Islet of Langerhans (tissue), 1 donor: ENCODE measurements around the gene LTB.
"Not testable (repeated sequence)": the region's sequence is repeated elsewhere in the genome, so short reads cannot be mapped to it uniquely, and the experiment has no call there.

Experiments
- FAIRE-seq: peaks from one replicate; lab custom pipeline; 2011; peaks lifted over from hg19 to GRCh38; lab: Jason Lieb, UNC

LTB gene

DNA sequence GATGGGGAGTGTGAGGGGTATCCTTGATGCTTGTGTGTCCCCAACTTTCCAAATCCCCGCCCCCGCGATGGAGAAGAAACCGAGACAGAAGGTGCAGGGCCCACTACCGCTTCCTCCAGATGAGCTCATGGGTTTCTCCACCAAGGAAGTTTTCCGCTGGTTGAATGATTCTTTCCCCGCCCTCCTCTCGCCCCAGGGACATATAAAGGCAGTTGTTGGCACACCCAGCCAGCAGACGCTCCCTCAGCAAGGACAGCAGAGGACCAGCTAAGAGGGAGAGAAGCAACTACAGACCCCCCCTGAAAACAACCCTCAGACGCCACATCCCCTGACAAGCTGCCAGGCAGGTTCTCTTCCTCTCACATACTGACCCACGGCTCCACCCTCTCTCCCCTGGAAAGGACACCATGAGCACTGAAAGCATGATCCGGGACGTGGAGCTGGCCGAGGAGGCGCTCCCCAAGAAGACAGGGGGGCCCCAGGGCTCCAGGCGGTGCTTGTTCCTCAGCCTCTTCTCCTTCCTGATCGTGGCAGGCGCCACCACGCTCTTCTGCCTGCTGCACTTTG, 6.8 kb downstream of the LTB start, which contains the start of gene TNF:
Gene TNF (plus strand): TSS at position 231 of the 567 bp plus-strand sequence. CDS start 177 bp downstream, at position 408.
- FAIRE-seq: no peak

DNA sequence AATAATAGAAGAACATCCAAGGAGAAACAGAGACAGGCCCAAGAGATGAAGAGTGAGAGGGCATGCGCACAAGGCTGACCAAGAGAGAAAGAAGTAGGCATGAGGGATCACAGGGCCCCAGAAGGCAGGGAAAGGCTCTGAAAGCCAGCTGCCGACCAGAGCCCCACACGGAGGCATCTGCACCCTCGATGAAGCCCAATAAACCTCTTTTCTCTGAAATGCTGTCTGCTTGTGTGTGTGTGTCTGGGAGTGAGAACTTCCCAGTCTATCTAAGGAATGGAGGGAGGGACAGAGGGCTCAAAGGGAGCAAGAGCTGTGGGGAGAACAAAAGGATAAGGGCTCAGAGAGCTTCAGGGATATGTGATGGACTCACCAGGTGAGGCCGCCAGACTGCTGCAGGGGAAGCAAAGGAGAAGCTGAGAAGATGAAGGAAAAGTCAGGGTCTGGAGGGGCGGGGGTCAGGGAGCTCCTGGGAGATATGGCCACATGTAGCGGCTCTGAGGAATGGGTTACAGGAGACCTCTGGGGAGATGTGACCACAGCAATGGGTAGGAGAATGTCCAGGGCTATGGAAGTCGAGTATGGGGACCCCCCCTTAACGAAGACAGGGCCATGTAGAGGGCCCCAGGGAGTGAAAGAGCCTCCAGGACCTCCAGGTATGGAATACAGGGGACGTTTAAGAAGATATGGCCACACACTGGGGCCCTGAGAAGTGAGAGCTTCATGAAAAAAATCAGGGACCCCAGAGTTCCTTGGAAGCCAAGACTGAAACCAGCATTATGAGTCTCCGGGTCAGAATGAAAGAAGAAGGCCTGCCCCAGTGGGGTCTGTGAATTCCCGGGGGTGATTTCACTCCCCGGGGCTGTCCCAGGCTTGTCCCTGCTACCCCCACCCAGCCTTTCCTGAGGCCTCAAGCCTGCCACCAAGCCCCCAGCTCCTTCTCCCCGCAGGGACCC, 7.8 kb downstream of the LTB start:
- FAIRE-seq: no peak

DNA sequence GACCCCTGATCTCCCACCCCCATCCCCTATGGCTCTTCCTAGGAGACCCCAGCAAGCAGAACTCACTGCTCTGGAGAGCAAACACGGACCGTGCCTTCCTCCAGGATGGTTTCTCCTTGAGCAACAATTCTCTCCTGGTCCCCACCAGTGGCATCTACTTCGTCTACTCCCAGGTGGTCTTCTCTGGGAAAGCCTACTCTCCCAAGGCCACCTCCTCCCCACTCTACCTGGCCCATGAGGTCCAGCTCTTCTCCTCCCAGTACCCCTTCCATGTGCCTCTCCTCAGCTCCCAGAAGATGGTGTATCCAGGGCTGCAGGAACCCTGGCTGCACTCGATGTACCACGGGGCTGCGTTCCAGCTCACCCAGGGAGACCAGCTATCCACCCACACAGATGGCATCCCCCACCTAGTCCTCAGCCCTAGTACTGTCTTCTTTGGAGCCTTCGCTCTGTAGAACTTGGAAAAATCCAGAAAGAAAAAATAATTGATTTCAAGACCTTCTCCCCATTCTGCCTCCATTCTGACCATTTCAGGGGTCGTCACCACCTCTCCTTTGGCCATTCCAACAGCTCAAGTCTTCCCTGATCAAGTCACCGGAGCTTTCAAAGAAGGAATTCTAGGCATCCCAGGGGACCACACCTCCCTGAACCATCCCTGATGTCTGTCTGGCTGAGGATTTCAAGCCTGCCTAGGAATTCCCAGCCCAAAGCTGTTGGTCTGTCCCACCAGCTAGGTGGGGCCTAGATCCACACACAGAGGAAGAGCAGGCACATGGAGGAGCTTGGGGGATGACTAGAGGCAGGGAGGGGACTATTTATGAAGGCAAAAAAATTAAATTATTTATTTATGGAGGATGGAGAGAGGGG, 8.8 kb downstream of the LTB start:
- no peak for FAIRE-seq

DNA sequence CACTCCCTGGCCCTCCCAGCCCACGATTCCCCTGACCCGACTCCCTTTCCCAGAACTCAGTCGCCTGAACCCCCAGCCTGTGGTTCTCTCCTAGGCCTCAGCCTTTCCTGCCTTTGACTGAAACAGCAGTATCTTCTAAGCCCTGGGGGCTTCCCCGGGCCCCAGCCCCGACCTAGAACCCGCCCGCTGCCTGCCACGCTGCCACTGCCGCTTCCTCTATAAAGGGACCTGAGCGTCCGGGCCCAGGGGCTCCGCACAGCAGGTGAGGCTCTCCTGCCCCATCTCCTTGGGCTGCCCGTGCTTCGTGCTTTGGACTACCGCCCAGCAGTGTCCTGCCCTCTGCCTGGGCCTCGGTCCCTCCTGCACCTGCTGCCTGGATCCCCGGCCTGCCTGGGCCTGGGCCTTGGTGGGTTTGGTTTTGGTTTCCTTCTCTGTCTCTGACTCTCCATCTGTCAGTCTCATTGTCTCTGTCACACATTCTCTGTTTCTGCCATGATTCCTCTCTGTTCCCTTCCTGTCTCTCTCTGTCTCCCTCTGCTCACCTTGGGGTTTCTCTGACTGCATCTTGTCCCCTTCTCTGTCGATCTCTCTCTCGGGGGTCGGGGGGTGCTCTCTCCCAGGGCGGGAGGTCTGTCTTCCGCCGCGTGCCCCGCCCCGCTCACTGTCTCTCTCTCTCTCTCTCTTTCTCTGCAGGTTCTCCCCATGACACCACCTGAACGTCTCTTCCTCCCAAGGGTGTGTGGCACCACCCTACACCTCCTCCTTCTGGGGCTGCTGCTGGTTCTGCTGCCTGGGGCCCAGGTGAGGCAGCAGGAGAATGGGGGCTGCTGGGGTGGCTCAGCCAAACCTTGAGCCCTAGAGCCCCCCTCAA, 9.9 kb downstream of the LTB start, which contains the start of gene LTA:
Gene LTA (plus strand): TSS at position 249 of the 871 bp plus-strand sequence. CDS start 454 bp downstream, at position 703.
- FAIRE-seq: no peak

DNA sequence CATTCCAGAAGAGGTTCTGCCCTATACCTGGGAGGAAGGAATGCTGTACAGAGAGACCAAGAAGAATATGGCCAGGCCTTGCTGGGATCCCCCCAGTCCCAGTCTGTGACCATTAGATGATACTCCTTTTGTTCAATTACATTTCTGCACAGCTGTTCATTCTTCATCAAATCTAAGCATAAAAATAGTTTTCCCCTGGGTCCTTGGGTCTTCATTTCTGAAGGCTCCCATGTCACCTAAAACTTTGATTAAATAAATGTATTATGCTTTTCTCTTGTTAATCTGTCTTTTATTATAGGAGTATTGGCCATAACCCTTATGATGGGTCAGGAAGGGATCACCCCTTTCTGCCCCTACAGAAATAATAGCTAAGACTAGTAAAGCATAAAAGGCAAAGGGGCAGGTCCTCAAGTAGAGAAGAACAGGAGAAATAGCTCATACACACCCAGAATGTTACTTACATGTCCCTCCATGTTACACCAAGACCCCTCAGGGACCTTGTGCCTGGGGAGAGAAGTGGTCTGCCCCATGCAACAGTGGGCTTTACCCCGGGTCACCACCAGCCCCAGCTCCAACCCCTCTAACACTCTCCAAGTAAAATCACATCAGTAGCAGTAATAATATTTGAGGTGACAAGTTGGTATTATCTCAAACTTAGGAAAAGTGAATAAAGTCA, 12.2 kb downstream of the LTB start:
- FAIRE-seq: no peak

DNA sequence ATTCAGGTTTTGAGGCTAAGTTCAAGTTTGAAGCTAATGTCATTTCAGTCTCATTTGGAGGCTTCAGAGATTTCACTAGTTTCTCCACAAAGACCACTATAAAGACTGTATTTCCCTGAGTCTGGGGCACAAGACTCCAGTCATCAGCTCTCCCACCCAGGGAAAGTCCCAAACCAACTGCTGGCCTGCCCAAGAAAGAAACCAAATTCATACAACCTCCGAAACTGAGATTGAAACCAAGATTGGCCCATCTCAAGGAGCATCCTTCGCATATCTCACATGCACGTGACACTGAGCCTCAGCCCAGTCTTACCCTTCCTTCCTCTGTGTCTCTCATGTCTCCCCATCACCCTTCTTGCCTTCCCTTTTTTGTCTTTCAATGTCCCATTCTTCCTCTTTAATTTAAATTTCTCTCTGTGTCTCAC, 13.7 kb downstream of the LTB start:
- FAIRE-seq: no peak

DNA sequence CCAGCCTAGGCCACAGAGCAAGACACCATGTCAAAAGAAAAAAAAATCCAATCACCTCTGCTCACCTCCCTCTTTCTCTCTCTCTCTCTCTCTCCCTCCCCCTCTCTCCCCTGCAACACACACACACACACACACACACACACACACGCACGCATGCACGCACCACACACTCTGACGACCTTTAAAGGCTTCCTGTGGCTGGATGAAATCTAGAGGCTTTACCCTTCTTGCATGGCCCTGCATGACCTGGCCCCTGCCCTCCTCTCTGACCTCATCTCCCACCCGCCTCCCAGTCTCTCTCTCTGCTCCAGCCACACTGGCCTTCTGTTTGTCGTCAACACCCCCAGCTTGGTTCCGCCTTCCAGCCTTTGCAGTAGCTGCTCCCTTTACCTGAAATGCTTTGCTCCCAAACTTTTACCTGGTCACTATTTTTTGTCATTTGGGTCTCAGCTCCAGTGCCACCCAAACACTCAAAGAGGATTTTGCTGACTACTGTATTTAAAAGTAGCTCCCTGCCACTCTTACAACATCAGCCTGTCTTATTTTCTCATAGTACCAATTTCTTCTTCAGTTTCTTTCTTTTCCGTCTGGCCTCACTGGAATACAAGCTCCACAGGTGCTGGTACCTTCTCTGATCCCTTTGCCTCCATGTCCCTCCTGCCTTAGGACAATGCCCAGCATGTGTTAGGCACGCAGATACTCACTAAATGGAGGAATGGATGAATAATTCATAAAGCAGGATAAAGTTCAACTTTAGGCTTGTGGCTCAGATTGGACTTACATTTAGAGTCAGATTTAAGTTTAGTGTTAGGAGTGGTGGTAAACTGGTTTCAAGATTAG, 14.5 kb downstream of the LTB start:
- FAIRE-seq: no peak

DNA sequence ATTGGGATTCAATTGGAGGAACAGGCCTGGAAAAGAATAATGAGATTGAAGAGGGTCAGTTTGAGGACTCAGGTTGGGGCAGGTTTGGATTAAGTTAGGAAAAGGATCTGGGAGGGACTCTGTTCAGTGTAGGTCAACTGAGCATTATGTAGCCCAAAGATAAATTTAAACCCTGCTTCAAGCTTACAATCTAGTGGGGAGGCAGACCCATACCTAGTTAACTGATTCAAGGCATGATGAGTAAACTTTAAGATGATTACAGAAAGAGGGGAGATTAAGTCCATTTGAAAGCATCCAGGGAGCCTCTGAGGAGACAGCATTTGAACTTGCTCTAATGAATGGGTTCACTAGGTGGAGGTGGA, 21.5 kb downstream of the LTB start:
- FAIRE-seq: no peak

DNA sequence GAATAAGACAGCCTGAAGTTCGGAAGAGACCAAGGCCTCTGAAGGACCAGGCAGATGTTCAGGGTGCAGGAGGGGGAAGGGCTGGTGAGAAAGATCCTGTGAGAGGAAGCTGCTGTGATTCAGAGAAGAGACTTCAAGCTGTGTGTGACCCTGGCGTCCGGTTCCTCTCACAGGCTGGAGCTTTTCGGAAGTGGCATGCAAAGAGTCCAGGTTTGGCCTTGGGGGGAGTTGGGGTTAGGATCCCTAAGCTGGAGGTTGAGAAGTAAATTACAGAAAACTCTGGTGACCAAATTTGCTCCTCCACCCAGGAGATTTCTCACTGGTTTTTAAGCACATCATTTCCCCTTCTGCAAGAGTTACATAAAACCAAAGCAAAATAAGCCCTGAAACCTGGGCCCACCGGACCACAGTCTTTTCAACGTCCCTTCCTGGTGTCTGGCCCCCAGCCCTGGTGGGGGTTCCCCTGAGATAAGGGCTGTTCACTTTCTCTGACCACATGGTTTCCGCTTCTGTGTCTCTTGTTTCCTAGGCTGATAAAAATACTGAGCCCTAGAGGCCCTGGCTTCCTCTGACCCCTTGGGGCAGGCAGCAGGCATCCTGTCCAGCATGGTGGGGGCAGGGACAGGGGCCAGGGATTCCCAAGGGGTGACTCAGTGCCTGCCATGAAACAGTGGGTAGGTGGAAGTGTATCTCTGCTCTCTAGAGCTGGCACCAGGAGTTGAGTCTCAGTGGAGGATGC, 22.1 kb downstream of the LTB start:
- FAIRE-seq: no peak

DNA sequence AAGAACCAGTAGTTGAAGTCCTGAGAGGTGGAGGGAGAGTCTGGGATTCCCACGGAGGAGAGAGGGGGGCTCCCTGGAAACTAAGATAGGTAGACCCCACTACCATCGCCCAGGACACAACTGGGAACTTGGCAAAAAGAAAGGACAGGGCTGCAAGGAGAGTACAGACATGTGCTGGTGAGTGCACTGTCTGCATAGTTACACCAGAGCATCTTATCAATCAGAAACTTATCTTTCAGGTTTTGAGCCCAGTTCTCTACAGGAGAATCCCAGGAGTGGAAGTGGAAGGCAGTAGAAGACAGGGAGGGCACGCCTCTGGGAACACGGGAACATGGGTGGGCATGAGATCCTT, 22.6 kb downstream of the LTB start:
- FAIRE-seq: no peak

DNA sequence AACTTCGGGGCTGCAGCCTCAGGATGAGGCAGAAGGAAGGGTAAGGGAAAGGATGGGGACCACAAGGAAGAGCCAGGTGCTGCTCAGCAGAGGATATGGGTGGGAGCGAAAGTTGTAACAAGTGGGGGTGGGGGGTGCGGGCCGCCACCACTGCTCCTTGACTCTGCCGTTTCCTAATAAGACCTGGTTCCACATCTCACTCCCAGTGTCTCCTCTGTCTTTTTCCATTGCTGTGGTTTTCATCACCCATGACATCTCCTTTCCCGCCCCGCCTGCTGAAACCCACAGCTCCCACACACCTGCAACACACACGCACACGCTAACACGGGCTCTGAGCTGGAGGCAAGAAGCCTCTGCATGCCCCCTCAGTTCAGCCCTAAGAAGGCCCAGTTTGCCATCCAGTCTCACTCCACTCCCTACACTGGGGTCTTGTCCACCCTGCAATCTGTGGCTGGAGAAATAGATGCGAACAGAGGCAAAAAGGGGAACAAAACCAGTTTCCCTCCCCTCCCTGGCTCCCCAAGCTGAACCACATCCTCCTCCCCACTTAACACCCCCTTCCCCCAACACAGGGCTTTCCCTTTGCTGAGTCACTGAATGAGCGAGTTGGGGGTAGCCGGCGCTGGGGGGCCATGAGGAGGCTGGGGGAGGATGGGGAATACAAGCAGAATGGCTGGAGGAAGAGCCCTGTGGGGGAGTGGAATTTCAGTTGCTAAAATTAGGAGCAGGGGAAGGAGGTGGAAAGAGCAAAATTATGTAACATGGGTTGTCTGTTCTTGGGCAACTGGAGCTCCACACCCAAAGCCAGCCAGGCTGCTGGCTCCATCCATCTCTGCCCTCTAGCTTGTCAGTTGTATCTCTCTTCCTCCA, 23.4 kb downstream of the LTB start:
- no peak for FAIRE-seq

DNA sequence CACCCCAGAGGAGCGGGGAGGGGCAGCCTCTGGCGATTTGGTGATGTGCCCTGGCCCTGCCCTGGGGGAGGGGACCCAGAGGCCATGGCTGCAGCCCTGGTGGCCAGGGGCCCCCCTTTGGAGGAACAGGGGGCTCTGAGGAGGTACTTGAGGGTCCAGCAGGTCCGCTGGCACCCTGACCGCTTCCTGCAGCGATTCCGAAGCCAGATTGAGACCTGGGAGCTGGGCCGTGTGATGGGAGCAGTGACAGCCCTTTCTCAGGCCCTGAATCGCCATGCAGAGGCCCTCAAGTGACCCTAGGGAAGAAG, 24.0 kb downstream of the LTB start:
- FAIRE-seq: no peak

DNA sequence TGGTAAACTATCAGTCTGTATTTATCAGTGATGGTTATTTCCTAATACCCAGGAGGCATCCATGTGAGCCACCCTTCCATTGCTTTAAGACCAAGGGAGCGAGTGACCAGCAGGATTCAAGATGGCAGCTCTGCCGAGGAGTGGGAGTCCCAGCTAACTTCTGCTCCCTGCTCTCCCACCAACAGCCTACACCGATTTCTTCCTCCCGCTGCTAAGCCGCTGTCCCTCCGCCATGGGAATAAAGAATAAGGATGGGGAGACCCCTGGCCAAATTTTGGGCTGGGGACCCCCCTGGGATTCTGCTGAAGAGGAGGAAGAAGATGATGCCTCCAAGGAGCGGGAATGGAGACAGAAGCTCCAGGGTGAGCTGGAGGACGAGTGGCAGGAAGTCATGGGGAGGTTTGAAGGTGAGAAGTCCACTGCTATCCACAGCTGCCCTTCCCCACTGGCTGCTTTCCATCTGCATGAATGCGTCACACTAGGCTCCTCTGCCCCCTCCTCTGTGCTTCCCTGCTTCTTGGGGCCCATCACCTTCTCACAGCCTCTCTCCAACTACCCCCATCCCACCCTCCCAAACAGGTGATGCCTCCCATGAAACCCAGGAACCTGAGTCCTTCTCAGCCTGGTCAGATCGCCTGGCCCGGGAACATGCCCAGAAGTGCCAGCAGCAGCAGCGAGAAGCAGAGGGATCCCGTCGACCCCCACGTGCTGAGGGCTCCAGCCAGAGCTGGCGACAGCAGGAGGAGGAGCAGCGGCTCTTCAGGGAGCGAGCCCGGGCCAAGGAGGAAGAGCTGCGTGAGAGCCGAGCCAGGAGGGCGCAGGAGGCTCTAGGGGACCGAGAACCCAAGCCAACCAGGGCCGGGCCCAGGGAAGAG, 24.5 kb downstream of the LTB start:
- no peak for FAIRE-seq

DNA sequence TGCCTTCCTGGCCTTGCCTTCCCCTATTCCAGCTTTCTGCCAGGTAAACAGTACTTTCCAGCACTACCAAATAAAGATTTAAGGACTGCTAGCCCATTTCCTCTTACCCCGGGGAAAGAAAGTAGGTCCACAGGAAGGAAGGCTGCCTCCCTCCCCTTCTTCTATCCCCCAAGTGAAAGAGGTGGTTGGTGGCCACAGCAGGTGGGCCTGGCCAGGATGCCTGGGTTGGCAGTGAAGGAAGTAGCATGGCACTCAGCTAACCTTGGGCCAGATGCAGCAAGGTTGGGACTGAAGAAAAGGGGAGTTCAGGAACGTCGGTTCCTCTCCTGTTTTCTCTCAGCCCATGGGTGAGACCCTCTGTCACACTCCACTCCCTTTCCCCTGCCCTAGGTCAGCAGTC, 25.9 kb downstream of the LTB start:
- FAIRE-seq: no peak

DNA sequence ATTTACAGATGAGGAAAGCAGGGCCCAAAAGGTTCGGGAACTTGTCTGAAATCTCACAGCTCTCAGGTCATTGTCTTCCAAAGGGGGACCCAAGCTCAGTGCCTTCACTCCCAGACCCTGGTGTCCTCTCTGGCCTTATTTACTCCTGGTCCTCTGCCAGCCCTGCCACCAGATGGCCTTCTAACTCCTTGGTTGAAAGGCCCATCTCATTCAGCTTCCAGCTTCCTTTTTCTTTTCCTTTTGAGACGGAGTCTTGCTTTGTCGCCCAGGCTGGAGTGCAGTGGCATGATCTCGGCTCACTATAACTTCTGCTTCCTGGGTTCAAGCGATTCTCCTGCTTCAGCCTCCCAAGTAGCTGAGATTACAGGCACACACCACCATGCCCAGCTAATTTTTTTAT, 30.9 kb downstream of the LTB start:
- not testable (repeated sequence) for FAIRE-seq

DNA sequence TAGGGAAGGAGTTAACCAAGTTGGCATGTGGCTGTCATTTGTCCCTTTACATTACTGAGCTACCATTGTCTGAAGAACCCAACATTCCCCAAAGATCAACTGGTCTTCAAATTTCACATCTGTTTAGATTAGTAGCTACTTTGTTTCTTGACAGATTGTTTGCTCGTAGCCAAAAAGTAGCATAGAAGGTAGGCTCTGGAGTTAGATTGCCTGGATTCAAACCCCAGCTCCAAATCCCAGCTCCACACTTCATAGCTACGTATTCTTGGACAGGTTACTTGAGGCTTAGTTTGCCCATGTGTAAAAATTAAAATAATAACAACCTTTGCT, 33.7 kb downstream of the LTB start:
- FAIRE-seq: no peak

DNA sequence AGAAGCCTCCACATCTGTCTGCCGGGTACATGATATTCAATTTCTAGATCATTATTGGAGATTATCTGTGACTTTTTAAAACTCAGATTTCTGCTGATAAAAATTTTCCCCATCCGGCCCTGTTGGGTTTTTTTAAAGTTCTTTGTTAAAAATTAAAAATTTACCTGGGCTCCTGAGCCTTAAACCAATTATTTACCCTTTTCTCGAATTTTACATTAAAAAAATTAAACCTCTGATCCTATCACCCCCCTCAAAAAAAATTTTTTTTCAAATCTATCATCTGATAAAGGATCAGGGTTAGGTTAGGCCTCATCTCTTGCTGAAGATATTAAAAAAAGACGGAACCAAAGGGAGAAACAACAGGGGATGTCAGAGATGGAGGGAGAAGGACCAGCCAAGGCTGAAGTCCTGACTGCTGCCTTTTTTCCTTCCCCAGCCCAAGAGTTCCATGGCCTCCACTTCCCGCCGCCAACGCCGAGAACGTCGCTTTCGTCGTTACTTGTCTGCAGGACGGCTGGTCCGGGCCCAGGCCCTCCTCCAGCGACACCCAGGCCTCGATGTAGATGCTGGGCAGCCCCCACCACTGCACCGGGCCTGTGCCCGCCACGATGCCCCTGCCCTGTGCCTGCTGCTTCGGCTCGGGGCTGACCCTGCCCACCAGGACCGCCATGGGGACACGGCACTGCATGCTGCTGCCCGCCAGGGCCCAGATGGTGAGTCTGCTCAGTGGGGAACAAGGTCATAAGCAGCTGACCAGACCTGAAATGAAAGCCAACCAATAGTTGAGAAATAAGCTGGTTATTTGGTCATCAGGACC, 34.3 kb downstream of the LTB start:
- FAIRE-seq: no peak
